ENCODE results near the gene MED12. TPM values are rescaled to one million over a fixed set of nuclear protein-coding genes. Genes with fewer than 3 reads are reported as not detected.

Gene MED12
- total RNA-seq, 1 experiment from 2014 or later = 51.6 TPM

- no peaks in the 10 kb centered on the region for H3K27me3 ChIP-seq (replicated peaks; ENCODE audit: insufficient read depth, low read depth, low read length, poor library complexity)
- intact Hi-C loops (cut with micrococcal nuclease; ENCODE audit: unreplicated experiment) = no loop called here
- ChIA-PET POLR2A (ENCODE audit: low non-redundant PET) (no interaction called here), CTCF (no interaction called here)
- no peaks in the 10 kb centered on the region for H3K9me3 ChIP-seq (ENCODE audit: low read depth, low read length, poor library complexity, severe bottlenecking)
- H3K4me3 ChIP-seq (ENCODE audit: low read depth, low read length, poor library complexity, severe bottlenecking) = no peak within 1 kb of the TSS
- DNase-seq (ENCODE audit: low spot score) = no peak
- TF ChIP-seq CTCF (conservative IDR thresholded peaks at IDR 0.05; ENCODE audit: low read depth, low read length) = no peak
- no peak for TF ChIP-seq EZH2 (IDR thresholded peaks at IDR 0.05; ENCODE audit: borderline replicate concordance, low read depth, low read length, poor library complexity, severe bottlenecking)
- no TSS peak for BruUV-seq (replicated peaks)
- no peaks in the 10 kb centered on the region for H3K36me3 ChIP-seq (ENCODE audit: insufficient read depth, low read length, poor library complexity, severe bottlenecking)
- H3K27ac ChIP-seq (ENCODE audit: low read depth, low read length, poor library complexity, severe bottlenecking) = no peak within 1 kb of the TSS
- peaks cover 11% of the 10 kb centered on the region for H3K4me1 ChIP-seq (ENCODE audit: insufficient read depth, low read length, poor library complexity, severe bottlenecking)
These were observed 12.0 kb upstream of the MED12 start, which contains the start of gene CXorf65 for GRCh38 chrX:71106427-71106826. Gene CXorf65, minus strand, starts transcription at chrX:71106740. Its CDS starts 184 bp downstream, at chrX:71106556.

- CTCF ChIA-PET = no interaction called here
These were observed 11.2 kb upstream of the MED12 start for GRCh38 chrX:71107245-71107644.

GRCh38 chrX:71107762-71108360 lies 10.5 kb upstream of the MED12 start:
- H3K36me3 ChIP-seq (ENCODE audit: insufficient read depth, low read length, poor library complexity, severe bottlenecking) = no peaks in the 10 kb centered on the region
- intact Hi-C loops (cut with micrococcal nuclease; ENCODE audit: unreplicated experiment) = no loop called here
- DNase-seq (ENCODE audit: low spot score) = no peak
- H3K9me3 ChIP-seq (ENCODE audit: low read depth, low read length, poor library complexity, severe bottlenecking) = no peaks in the 10 kb centered on the region
- peaks cover 11% of the 10 kb centered on the region for H3K4me1 ChIP-seq (ENCODE audit: insufficient read depth, low read length, poor library complexity, severe bottlenecking)
- no peak overlapping the region for H3K27ac ChIP-seq (ENCODE audit: low read depth, low read length, poor library complexity, severe bottlenecking)
- ChIA-PET POLR2A (ENCODE audit: low non-redundant PET) (no interaction called here), CTCF (no interaction called here)
- no peak overlapping the region for H3K4me3 ChIP-seq (ENCODE audit: low read depth, low read length, poor library complexity, severe bottlenecking)
- no peaks in the 10 kb centered on the region for H3K27me3 ChIP-seq (replicated peaks; ENCODE audit: insufficient read depth, low read depth, low read length, poor library complexity)
- BruUV-seq (replicated peaks) = no TSS peak
- TF ChIP-seq CTCF (conservative IDR thresholded peaks at IDR 0.05; ENCODE audit: low read depth, low read length) (no peak), EZH2 (IDR thresholded peaks at IDR 0.05; ENCODE audit: borderline replicate concordance, low read depth, low read length, poor library complexity, severe bottlenecking) (no peak)

More at GRCh38 chrX:71107245-71107644, 11.2 kb upstream of the MED12 start:
- Histone ChIP-seq H3K36me3 (ENCODE audit: insufficient read depth, low read length, poor library complexity, severe bottlenecking) (no peaks in the 10 kb centered on the region), H3K27ac (ENCODE audit: low read depth, low read length, poor library complexity, severe bottlenecking) (no peak overlapping the region), H3K4me1 (ENCODE audit: insufficient read depth, low read length, poor library complexity, severe bottlenecking) (peaks cover 11% of the 10 kb centered on the region), H3K27me3 (replicated peaks; ENCODE audit: insufficient read depth, low read depth, low read length, poor library complexity) (no peaks in the 10 kb centered on the region), H3K9me3 (ENCODE audit: low read depth, low read length, poor library complexity, severe bottlenecking) (no peaks in the 10 kb centered on the region), H3K4me3 (ENCODE audit: low read depth, low read length, poor library complexity, severe bottlenecking) (no peak overlapping the region)
- POLR2A ChIA-PET (ENCODE audit: low non-redundant PET) = no interaction called here
- TF ChIP-seq CTCF (conservative IDR thresholded peaks at IDR 0.05; ENCODE audit: low read depth, low read length) = no peak
- TF ChIP-seq EZH2 (IDR thresholded peaks at IDR 0.05; ENCODE audit: borderline replicate concordance, low read depth, low read length, poor library complexity, severe bottlenecking) = no peak
- intact Hi-C loops (cut with micrococcal nuclease; ENCODE audit: unreplicated experiment) = no loop called here
- DNase-seq (ENCODE audit: low spot score) = no peak
- BruUV-seq (replicated peaks) = no TSS peak

Data from A673 (cell line).